MM.1S (cell line): ENCODE results near the gene LAMA3.

Source experiments
- DNase-seq: peaks from one replicate; pipeline ENCODE4 v3.0.0-alpha.2; 2015
- H2AFZ ChIP-seq: fragments of 300-600 bp; sonication (generic); 2 replicates; pipeline ENCODE4 v1.6.0; 2016; ENCODE audit warnings: antibody characterized with exemption, low read length
- H3F3A ChIP-seq: fragments of 300-600 bp; sonication (generic); 2 replicates; pipeline ENCODE4 v1.6.1; 2016; ENCODE audit warnings: mild to moderate bottlenecking, antibody characterized with exemption, low read length, moderate library complexity, mixed read lengths; ENCODE audit not compliant: insufficient read depth
- H3K27ac ChIP-seq: fragments of 300-600 bp; sonication (generic); 2 replicates; pipeline ENCODE4 v1.5.1; 2016; ENCODE audit warnings: mild to moderate bottlenecking, low read length
- H3K27me3 ChIP-seq: fragments of 300-600 bp; sonication (generic); replicated peaks from 2 replicates; pipeline ENCODE4 v1.6.0; 2016; ENCODE audit warnings: low read length; ENCODE audit not compliant: insufficient read depth
- H3K36me3 ChIP-seq: fragments of 300-600 bp; sonication (generic); replicated peaks from 2 replicates; pipeline ENCODE4 v1.6.1; 2016; ENCODE audit warnings: mild to moderate bottlenecking, low read length, mixed read lengths; ENCODE audit not compliant: insufficient read depth
- H3K4me1 ChIP-seq: fragments of 300-600 bp; sonication (generic); 2 replicates; pipeline ENCODE4 v1.6.1; 2016; ENCODE audit warnings: low read length, mixed read lengths
- H3K4me2 ChIP-seq: fragments of 300-600 bp; sonication (generic); 2 replicates; pipeline ENCODE4 v1.6.0; 2016; ENCODE audit warnings: low read depth, low read length
- H3K4me3 ChIP-seq: fragments of 300-600 bp; sonication (generic); 2 replicates; pipeline ENCODE4 v1.5.1; 2016; ENCODE audit warnings: low read length, mixed read lengths
- H3K79me2 ChIP-seq: fragments of 300-600 bp; sonication (generic); 2 replicates; pipeline ENCODE4 v1.6.1; 2016; ENCODE audit warnings: mixed run types, low read length, mixed read lengths
- H3K9ac ChIP-seq: fragments of 300-600 bp; sonication (generic); 2 replicates; pipeline ENCODE4 v1.6.1; 2016; ENCODE audit warnings: low read length, mixed read lengths
- H3K9me2 ChIP-seq: fragments of 300-600 bp; sonication (generic); replicated peaks from 2 replicates; pipeline ENCODE4 v1.6.1; 2016; ENCODE audit warnings: mild to moderate bottlenecking, low read length, mixed read lengths; ENCODE audit not compliant: insufficient read depth
- H3K9me3 ChIP-seq: fragments of 300-600 bp; sonication (generic); replicated peaks from 2 replicates; pipeline ENCODE4 v1.6.1; 2016; ENCODE audit warnings: mild to moderate bottlenecking, low read length, mixed read lengths; ENCODE audit not compliant: insufficient read depth
- H4K20me1 ChIP-seq: fragments of 300-600 bp; sonication (generic); 2 replicates; pipeline ENCODE4 v1.6.1; 2016; ENCODE audit warnings: mild to moderate bottlenecking, low read length, moderate library complexity, mixed read lengths; ENCODE audit not compliant: insufficient read depth
- CTCF ChIP-seq: fragments of 300-600 bp; sonication (generic); IDR thresholded peaks from 2 replicates; pipeline ENCODE4 v1.5.1; 2016; ENCODE audit warnings: antibody characterized with exemption, low read length, mixed read lengths
- EZH2 ChIP-seq: fragments of 300-600 bp; sonication (generic); optimal IDR thresholded peaks from 2 replicates; pipeline ENCODE3; 2017; ENCODE audit warnings: low read depth, mild to moderate bottlenecking, antibody characterized with exemption, low read length, mixed read lengths
- EZH2phosphoT487 ChIP-seq: fragments of 300-600 bp; sonication (generic); IDR thresholded peaks from 2 replicates; pipeline ENCODE4 v1.6.1; 2018; ENCODE audit warnings: antibody characterized with exemption, low read length

Gene LAMA3

GRCh38 chr18:24002479-24002878, 313.2 kb downstream of the LAMA3 start:
- no peaks in the 10 kb centered on the region for H3K4me1 ChIP-seq
- H2AFZ ChIP-seq, result no peak overlapping the region
- no peak overlapping the region for H3K27ac ChIP-seq
- H3K9me3 ChIP-seq, result no peaks in the 10 kb centered on the region
- no peak for TF ChIP-seq CTCF
- no peak for TF ChIP-seq EZH2
- TF ChIP-seq EZH2phosphoT487, result no peak
- no peaks in the 10 kb centered on the region for H3K9me2 ChIP-seq
- H3K4me3 ChIP-seq, result no peak overlapping the region
- H3F3A ChIP-seq, result no peaks in the 10 kb centered on the region
- H3K27me3 ChIP-seq, result no peaks in the 10 kb centered on the region
- H4K20me1 ChIP-seq, result no peaks in the 10 kb centered on the region
- DNase-seq, result no peak
- no peak overlapping the region for H3K4me2 ChIP-seq
- no peaks in the 10 kb centered on the region for H3K79me2 ChIP-seq
- H3K36me3 ChIP-seq, result no peaks in the 10 kb centered on the region
- H3K9ac ChIP-seq, result no peak overlapping the region

- H3K79me2 ChIP-seq, result no peaks in the 10 kb centered on the region
- H2AFZ ChIP-seq, result no peak overlapping the region
- no peak for DNase-seq
- no peaks in the 10 kb centered on the region for H4K20me1 ChIP-seq
- no peak overlapping the region for H3K4me3 ChIP-seq
- H3K27me3 ChIP-seq, result no peaks in the 10 kb centered on the region
- no peaks in the 10 kb centered on the region for H3K36me3 ChIP-seq
- H3F3A ChIP-seq, result no peaks in the 10 kb centered on the region
- no peak for TF ChIP-seq EZH2phosphoT487
- no peak for TF ChIP-seq CTCF
- no peak for TF ChIP-seq EZH2
- no peak overlapping the region for H3K27ac ChIP-seq
- H3K9ac ChIP-seq, result no peak overlapping the region
- no peaks in the 10 kb centered on the region for H3K4me1 ChIP-seq
- no peaks in the 10 kb centered on the region for H3K9me3 ChIP-seq
- no peak overlapping the region for H3K4me2 ChIP-seq
- no peaks in the 10 kb centered on the region for H3K9me2 ChIP-seq
Observed at GRCh38 chr18:24003288-24003687, 314.0 kb downstream of the LAMA3 start.

GRCh38 chr18:24003903-24004640, 314.8 kb downstream of the LAMA3 start:
- H3K27ac ChIP-seq, result no peak overlapping the region

More at GRCh38 chr18:24003903-24004640, 314.8 kb downstream of the LAMA3 start:
- Histone ChIP-seq H3K9me2 (no peaks in the 10 kb centered on the region), H3F3A (no peaks in the 10 kb centered on the region), H3K4me2 (no peak overlapping the region), H3K4me1 (peaks cover under 1% of the 10 kb centered on the region; the same call in 1 of the 2 replicates), H2AFZ (no peak overlapping the region), H4K20me1 (no peaks in the 10 kb centered on the region), H3K36me3 (no peaks in the 10 kb centered on the region), H3K4me3 (no peak overlapping the region), H3K27me3 (no peaks in the 10 kb centered on the region), H3K9ac (no peak overlapping the region), H3K79me2 (no peaks in the 10 kb centered on the region), H3K9me3 (no peaks in the 10 kb centered on the region)
- no peak for DNase-seq
- no peak for TF ChIP-seq EZH2phosphoT487
- TF ChIP-seq EZH2, result no peak
- no peak for TF ChIP-seq CTCF
